GM12891 (cell line): ENCODE measurements around the gene LHX3.

Source experiments
- POLR2A ChIP-seq: IDR thresholded peaks from 2 replicates; pipeline ENCODE4 v1.6.1; 2011; ENCODE audit warnings: low read depth, low read length, control low read depth
- POLR2AphosphoS5 ChIP-seq: IDR thresholded peaks from 2 replicates; pipeline ENCODE4 v1.6.1; 2011; ENCODE audit warnings: low read depth, low read length, control low read depth

GRCh38 chr9:136197930-136198604 lies 6.9 kb downstream of the LHX3 start:
- no peak for TF ChIP-seq POLR2A
- no peak for TF ChIP-seq POLR2AphosphoS5
